ENCODE measurements around the gene MDFIC. TPM values are rescaled to one million over a fixed set of nuclear protein-coding genes. Genes with fewer than 3 reads are reported as not detected.

MDFIC gene
- total and polyA plus RNA-seq, 12 donors = 11.4 to 172 (median 53.4) TPM

DNA sequence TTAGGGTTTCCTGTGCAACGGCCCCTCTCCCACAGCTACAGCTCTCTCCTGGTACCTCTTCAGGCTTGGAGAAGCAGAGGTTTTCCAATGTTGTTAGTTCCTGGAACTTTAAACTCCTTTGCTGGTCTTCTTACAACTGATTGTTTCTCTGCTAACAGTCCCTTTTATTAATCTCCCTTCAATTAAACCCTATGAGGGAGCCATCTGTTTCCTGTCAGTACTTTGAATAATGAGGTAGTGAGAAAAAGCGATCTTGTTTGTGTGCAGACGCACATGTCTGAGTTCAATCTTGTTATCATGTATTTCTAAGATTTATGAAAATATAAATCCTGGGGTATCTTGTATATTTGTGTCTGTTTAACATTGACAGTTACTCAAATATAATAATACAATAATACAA lies 102.4 kb downstream of the MDFIC start:
- H3K9me3 ChIP-seq (replicated peaks in 1 of 3) = no peaks in the 10 kb centered on the region
- no peaks in the 10 kb centered on the region for H3K36me3 ChIP-seq (replicated peaks in 1 of 2)
- DNase-seq = no peak
- H3K27me3 ChIP-seq = no peaks in the 10 kb centered on the region
- H3K27ac ChIP-seq = no peak overlapping the region
- WGBS, 4 donors = 54 to 64% (median 58%) methylated on average over 3 of the region's 3 CpGs
- TF ChIP-seq POLR2A (IDR thresholded peaks at IDR 0.05) = no peak
- TF ChIP-seq, protein P1, sequence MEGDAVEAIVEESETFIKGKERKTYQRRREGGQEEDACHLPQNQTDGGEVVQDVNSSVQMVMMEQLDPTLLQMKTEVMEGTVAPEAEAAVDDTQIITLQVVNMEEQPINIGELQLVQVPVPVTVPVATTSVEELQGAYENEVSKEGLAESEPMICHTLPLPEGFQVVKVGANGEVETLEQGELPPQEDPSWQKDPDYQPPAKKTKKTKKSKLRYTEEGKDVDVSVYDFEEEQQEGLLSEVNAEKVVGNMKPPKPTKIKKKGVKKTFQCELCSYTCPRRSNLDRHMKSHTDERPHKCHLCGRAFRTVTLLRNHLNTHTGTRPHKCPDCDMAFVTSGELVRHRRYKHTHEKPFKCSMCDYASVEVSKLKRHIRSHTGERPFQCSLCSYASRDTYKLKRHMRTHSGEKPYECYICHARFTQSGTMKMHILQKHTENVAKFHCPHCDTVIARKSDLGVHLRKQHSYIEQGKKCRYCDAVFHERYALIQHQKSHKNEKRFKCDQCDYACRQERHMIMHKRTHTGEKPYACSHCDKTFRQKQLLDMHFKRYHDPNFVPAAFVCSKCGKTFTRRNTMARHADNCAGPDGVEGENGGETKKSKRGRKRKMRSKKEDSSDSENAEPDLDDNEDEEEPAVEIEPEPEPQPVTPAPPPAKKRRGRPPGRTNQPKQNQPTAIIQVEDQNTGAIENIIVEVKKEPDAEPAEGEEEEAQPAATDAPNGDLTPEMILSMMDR (IDR thresholded peaks at IDR 0.05) = no peak
- no peaks in the 10 kb centered on the region for H3K4me1 ChIP-seq (replicated peaks in 1 of 2)
- intact Hi-C loops (cut with DNase I) = no loop called here
- no peak overlapping the region for H3K4me3 ChIP-seq

DNA sequence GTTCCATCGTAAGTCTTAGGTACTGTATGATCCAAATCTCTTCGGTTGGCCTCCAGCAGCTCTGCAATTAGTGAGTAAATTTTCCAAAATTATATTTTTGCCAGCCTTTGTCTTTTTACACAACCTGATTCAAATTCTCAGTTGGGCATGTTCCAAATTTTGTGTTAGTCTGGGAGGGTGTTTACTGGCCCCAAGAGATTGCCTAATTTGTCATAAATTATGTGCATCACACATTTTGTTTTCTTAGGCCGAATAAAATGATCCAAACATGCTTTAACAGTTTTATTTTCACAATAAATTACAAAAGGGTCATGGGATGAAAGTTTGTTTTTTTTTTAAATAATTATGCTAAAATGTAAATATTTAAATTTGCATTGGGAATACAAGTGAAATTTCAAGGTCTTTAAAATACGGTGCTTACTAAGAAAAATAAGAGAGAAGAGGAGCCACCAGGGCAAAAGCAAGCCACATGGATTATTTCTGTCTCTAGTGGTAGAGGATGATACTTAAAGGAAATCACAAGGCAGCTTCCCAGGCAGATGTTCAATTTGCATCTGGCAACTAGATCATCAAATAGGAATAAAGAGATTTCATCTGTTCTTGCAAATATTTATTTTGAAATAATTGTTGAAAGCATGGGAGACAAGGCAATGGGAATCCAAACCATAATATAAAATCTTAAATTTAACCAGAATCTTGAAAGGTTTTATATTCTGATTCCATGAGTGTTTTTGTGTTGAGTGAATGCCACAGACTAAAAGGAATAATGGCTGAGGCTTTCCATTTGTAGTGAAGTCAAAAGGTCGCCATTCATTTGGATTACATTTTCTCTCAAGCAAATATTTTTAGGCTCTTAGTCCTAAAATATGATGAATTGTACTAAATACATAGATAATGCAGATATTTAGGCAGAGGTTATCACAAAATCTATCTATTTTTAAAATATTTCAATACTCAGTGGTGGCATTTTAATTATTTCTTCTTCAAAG lies 111.1 kb downstream of the MDFIC start:
- no peak for DNase-seq
- 60 to 73% (median 70%) methylated on average over 5 of the region's 5 CpGs for WGBS, 4 donors
- no peak overlapping the region for H3K4me3 ChIP-seq
- no peak overlapping the region for H3K27ac ChIP-seq
- no peak for TF ChIP-seq POLR2A (IDR thresholded peaks at IDR 0.05)
- TF ChIP-seq, protein P1 (IDR thresholded peaks at IDR 0.05) = peak in 2 of 6 experiments; percentile 14 to 18
- peaks cover 0 to 4% of the 10 kb centered on the region in 2 donors for H3K4me1 ChIP-seq (replicated peaks in 1 of 2)
- no peaks in the 10 kb centered on the region for H3K36me3 ChIP-seq (replicated peaks in 1 of 2)
- no peaks in the 10 kb centered on the region for H3K27me3 ChIP-seq
- intact Hi-C loops (cut with DNase I) = no loop called here
- H3K9me3 ChIP-seq (replicated peaks in 1 of 3) = no peaks in the 10 kb centered on the region

DNA sequence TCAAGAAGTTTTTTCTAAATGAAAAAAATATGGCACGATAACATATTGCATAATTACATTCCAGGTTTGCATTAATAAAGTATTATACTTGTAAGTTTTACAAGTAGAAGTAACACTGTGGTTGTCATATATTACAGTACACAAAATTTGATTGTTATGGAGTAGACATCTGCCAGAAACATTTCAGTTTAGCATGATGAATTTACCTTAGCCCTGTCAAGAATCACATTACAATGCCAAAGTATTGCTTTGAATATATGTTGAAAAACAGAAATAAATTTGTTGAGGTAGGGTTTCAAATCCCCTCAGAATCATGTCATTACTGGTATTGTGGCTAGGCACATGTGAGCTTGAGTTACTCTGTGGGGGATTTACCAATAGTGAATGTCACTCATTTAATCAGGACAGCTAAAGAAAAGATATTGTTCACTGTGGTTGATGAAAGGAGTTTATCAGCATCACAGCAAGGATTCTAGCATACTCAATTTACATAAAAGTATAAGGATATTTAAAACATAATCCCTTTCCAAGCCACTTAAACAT lies 112.1 kb downstream of the MDFIC start:
- intact Hi-C loops (cut with DNase I) = no loop called here

DNA sequence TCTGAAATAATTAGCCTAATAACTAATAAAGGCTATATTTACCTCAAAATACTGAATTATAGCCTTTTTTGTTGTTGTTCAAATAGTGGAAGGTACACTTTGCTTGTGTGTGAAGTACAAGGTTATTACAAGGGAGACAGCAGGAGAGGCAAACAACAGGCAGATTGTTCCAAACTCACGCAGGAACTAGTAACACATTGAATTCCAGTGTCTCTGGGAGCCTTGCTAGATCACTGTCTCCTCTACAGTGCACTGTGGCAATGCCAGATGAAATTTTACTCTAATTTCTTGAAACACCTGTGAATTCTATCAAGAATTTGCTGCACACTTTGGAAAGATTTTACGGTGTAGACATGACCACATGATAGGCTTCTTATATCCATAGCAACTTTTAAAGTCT lies 112.6 kb downstream of the MDFIC start:
- Histone ChIP-seq H3K27me3 (no peaks in the 10 kb centered on the region), H3K4me3 (no peak overlapping the region), H3K4me1 (replicated peaks in 1 of 2) (peaks cover 0 to 4% of the 10 kb centered on the region in 2 donors), H3K9me3 (replicated peaks in 1 of 3) (no peaks in the 10 kb centered on the region), H3K27ac (no peak overlapping the region), H3K36me3 (replicated peaks in 1 of 2) (no peaks in the 10 kb centered on the region)
- DNase-seq = no peak
- 80 to 94% (median 84%) methylated on average over 2 of the region's 2 CpGs for WGBS, 4 donors
- intact Hi-C loops (cut with DNase I) = no loop called here
- TF ChIP-seq POLR2A (IDR thresholded peaks at IDR 0.05) = no peak
- TF ChIP-seq, protein P1 (IDR thresholded peaks at IDR 0.05) = no peak

More for the DNA sequence above, 112.1 kb downstream of the MDFIC start:
- WGBS, 4 donors = 58 to 87% (median 74%) methylated on average over 1 of the region's 1 CpG
- Histone ChIP-seq H3K4me1 (replicated peaks in 1 of 2) (peaks cover 0 to 4% of the 10 kb centered on the region in 2 donors), H3K9me3 (replicated peaks in 1 of 3) (no peaks in the 10 kb centered on the region), H3K27me3 (no peaks in the 10 kb centered on the region), H3K4me3 (no peak overlapping the region), H3K27ac (no peak overlapping the region), H3K36me3 (replicated peaks in 1 of 2) (no peaks in the 10 kb centered on the region)
- DNase-seq = no peak
- no peak for TF ChIP-seq POLR2A (IDR thresholded peaks at IDR 0.05)
- TF ChIP-seq, protein P1 (IDR thresholded peaks at IDR 0.05) = no peak
